Neural progenitor cell (in vitro differentiated cells): ENCODE results near the gene COP1. TPM values are rescaled to one million over a fixed set of nuclear protein-coding genes. Genes with fewer than 3 reads are reported as not detected.
A peak's percentile ranks its signal among the peaks of the same experiment; 100 is the strongest.

ENCODE experiments used
- DNase-seq: peaks from one replicate; pipeline ENCODE4 v3.0.0-alpha.2; 2016; ENCODE audit warnings: low spot score
- H2AFZ ChIP-seq: fragments of 200-600 bp; sonication (generic); replicated peaks from 2 replicates; pipeline ENCODE4 v1.6.1; 2016; ENCODE audit warnings: antibody characterized with exemption
- H3F3A ChIP-seq: fragments of 200-600 bp; sonication (generic); 2 replicates; pipeline ENCODE4 v1.6.1; 2016; ENCODE audit warnings: antibody characterized with exemption, low read depth
- H3K27ac ChIP-seq: fragments of 200-600 bp; sonication (generic); 2 replicates; pipeline ENCODE4 v1.5.1; 2016; ENCODE audit warnings: mild to moderate bottlenecking
- H3K27me3 ChIP-seq: fragments of 200-600 bp; sonication (generic); 2 replicates; pipeline ENCODE4 v1.6.1; 2016; ENCODE audit warnings: mild to moderate bottlenecking, moderate library complexity
- H3K36me3 ChIP-seq: fragments of 200-600 bp; sonication (generic); 2 replicates; pipeline ENCODE4 v1.5.1; 2016
- H3K4me1 ChIP-seq: fragments of 200-600 bp; sonication (generic); 2 replicates; pipeline ENCODE4 v1.6.1; 2016; ENCODE audit warnings: mixed run types
- H3K4me2 ChIP-seq: fragments of 200-600 bp; sonication (generic); 2 replicates; pipeline ENCODE4 v1.6.1; 2016
- H3K4me3 ChIP-seq: fragments of 200-600 bp; sonication (generic); 2 replicates; pipeline ENCODE4 v1.5.1; 2016
- H3K79me2 ChIP-seq: fragments of 200-600 bp; sonication (generic); 2 replicates; pipeline ENCODE4 v1.6.1; 2016; ENCODE audit warnings: low read depth
- H3K9ac ChIP-seq: fragments of 200-600 bp; sonication (generic); 2 replicates; pipeline ENCODE4 v1.6.1; 2016
- H3K9me3 ChIP-seq: fragments of 200-600 bp; sonication (generic); 2 replicates; pipeline ENCODE4 v1.5.1; 2016; ENCODE audit warnings: low read depth
- H4K20me1 ChIP-seq: fragments of 200-600 bp; sonication (generic); 2 replicates; pipeline ENCODE4 v1.6.1; 2016; ENCODE audit warnings: low read depth
- H3K27ac Mint-ChIP-seq: 3 replicates; pipeline ENCODE4 v1.8.0; 2021; ENCODE audit warnings: mixed read lengths
- H3K27me3 Mint-ChIP-seq: 2 replicates; pipeline ENCODE4 v1.8.0; 2022; ENCODE audit warnings: low read depth, mild to moderate bottlenecking, inconsistent platforms, moderate library complexity, mixed read lengths; ENCODE audit not compliant: insufficient read depth
- H3K36me3 Mint-ChIP-seq: 3 replicates; pipeline ENCODE4 v1.8.0; 2021; ENCODE audit warnings: mixed read lengths
- H3K4me1 Mint-ChIP-seq: 3 replicates; pipeline ENCODE4 v1.8.0; 2021; ENCODE audit warnings: mixed read lengths
- H3K4me3 Mint-ChIP-seq: 3 replicates; pipeline ENCODE4 v1.8.0; 2021; ENCODE audit warnings: mild to moderate bottlenecking, moderate library complexity, mixed read lengths
- H3K9me3 Mint-ChIP-seq: 3 replicates; pipeline ENCODE4 v1.8.0; 2020; ENCODE audit warnings: mixed read lengths
- EZH2 ChIP-seq: fragments of 200-600 bp; sonication (generic); IDR thresholded peaks from 2 replicates; pipeline ENCODE4 v1.6.1; 2017; ENCODE audit warnings: antibody characterized with exemption, mild to moderate bottlenecking, moderate library complexity
- EZH2phosphoT487 ChIP-seq: fragments of 200-600 bp; sonication (generic); IDR thresholded peaks from 2 replicates; pipeline ENCODE4 v1.6.1; 2017; ENCODE audit warnings: antibody characterized with exemption
- total RNA-seq: library from RNA; depleted of rRNA; stranded (reverse); fragments of >200 nt; gene quantifications from 2 replicates; pipeline ENCODE4 v1.2.3, GENCODE V29; 2015; ENCODE audit warnings: low replicate concordance
- TF ChIP-seq, protein P1 (sequence below): fragments of 200-600 bp; sonication (generic); IDR thresholded peaks from 2 replicates; pipeline ENCODE4 v1.5.1; 2017; ENCODE audit warnings: antibody characterized with exemption, mild to moderate bottlenecking

Gene COP1
- total RNA-seq, 1 donor from 2014 or later, result 98.5 TPM

DNA sequence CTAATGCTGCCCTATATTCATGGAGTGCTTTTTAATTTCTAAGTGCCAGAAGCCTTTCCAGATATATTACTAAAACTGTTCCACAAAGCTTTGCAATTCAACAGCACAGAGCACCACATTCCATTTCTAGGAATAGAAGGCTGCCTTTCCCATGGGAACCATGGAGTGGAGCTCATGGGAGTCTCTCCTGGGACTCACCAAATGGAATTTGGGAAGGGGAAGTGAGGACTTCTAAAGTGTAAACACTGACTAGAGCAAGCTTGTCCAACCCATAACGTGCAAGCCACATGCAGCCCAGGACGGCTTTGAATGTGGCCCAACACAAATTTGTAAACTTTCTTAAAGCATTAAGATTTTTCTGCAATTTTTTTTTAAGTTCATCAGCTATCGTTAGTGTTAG lies 273.3 kb downstream of the COP1 start:
- Histone ChIP-seq H3K4me1 (no peaks in the 10 kb centered on the region), H3K4me3 (no peak overlapping the region), H3K9ac (no peak overlapping the region), H3K79me2 (no peaks in the 10 kb centered on the region), H3K36me3 (no peaks in the 10 kb centered on the region), H3K27me3 (no peaks in the 10 kb centered on the region), H4K20me1 (no peaks in the 10 kb centered on the region), H3K27ac (no peak overlapping the region), H2AFZ (no peak overlapping the region), H3K4me2 (no peak overlapping the region), H3F3A (no peaks in the 10 kb centered on the region), H3K9me3 (no peaks in the 10 kb centered on the region)
- no peaks in the 10 kb centered on the region for H3K27me3 Mint-ChIP-seq
- TF ChIP-seq EZH2phosphoT487 (no peak), EZH2 (no peak)
- TF ChIP-seq, protein P1, sequence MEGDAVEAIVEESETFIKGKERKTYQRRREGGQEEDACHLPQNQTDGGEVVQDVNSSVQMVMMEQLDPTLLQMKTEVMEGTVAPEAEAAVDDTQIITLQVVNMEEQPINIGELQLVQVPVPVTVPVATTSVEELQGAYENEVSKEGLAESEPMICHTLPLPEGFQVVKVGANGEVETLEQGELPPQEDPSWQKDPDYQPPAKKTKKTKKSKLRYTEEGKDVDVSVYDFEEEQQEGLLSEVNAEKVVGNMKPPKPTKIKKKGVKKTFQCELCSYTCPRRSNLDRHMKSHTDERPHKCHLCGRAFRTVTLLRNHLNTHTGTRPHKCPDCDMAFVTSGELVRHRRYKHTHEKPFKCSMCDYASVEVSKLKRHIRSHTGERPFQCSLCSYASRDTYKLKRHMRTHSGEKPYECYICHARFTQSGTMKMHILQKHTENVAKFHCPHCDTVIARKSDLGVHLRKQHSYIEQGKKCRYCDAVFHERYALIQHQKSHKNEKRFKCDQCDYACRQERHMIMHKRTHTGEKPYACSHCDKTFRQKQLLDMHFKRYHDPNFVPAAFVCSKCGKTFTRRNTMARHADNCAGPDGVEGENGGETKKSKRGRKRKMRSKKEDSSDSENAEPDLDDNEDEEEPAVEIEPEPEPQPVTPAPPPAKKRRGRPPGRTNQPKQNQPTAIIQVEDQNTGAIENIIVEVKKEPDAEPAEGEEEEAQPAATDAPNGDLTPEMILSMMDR, result no peak
- H3K9me3 Mint-ChIP-seq, result peaks cover 9% of the 10 kb centered on the region
- H3K4me3 Mint-ChIP-seq, result no peak overlapping the region
- H3K4me1 Mint-ChIP-seq, result no peaks in the 10 kb centered on the region
- DNase-seq, result peak; percentile 35
- peaks cover 29% of the 10 kb centered on the region for H3K36me3 Mint-ChIP-seq
- no peak overlapping the region for H3K27ac Mint-ChIP-seq

DNA sequence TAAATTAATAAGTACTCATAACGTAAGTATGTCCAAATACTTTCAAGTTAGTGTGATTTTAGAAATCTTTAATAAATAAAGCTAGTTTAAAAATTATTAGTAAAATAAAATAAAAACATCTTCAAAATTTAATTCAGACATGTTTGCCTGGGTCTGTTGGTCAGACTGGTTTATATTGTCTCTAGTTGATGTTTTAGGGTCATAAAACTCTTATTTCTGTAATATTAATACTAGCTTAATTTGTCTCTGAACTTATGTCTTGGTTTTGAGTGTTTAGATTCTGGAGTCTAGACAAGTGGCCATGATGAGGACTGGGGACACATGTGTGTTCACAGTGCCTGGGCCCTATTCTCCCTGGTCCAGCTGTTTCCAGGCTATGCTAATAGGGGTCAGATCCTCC lies 279.1 kb downstream of the COP1 start:
- peaks cover 13% of the 10 kb centered on the region for H3K9me3 Mint-ChIP-seq
- H3K27me3 Mint-ChIP-seq, result no peaks in the 10 kb centered on the region
- no peaks in the 10 kb centered on the region for H3K27me3 ChIP-seq
- no peak overlapping the region for H3K27ac ChIP-seq
- no peaks in the 10 kb centered on the region for H3K36me3 ChIP-seq
- DNase-seq, result no peak
- no peak overlapping the region for H3K9ac ChIP-seq
- no peak overlapping the region for H3K27ac Mint-ChIP-seq
- no peaks in the 10 kb centered on the region for H3K4me1 ChIP-seq
- TF ChIP-seq EZH2 (no peak), EZH2phosphoT487 (no peak)
- TF ChIP-seq, protein P1, result no peak
- peaks cover 7% of the 10 kb centered on the region for H3F3A ChIP-seq
- H2AFZ ChIP-seq, result no peak overlapping the region
- no peak overlapping the region for H3K4me3 ChIP-seq
- peaks cover 4% of the 10 kb centered on the region for H3K9me3 ChIP-seq
- H3K36me3 Mint-ChIP-seq, result peaks cover 26% of the 10 kb centered on the region
- H4K20me1 ChIP-seq, result no peaks in the 10 kb centered on the region
- no peaks in the 10 kb centered on the region for H3K79me2 ChIP-seq
- H3K4me1 Mint-ChIP-seq, result peaks cover under 1% of the 10 kb centered on the region
- no peak overlapping the region for H3K4me2 ChIP-seq
- no peak overlapping the region for H3K4me3 Mint-ChIP-seq

DNA sequence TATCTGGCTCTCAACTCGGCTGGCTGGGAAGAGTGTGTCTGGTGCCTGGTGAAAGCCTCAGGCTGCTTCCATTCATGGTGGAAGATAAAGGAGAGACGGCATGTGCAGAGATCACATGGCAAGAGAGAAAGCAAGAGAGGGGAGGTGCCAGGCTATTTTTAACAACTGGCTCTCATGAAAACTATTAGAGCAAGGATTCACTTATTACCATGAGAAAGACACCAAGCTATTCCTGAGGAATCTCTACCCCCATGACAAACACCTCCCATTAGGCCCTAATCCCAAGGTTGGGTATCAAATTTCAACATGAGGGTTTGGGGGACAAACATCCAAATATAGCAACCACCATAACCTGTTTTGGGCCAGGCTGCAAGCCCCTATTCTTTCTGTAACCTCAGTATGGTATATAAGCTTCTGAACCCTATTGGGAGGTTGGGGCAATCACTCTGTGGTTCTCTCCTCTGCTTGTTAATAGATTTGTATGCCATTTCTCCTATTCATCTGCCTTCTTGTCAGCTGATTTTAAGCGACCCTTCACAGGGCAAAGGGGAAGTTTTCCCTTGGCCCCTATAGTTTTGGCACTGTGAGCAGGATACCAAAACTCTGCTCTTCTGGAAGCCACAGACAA lies 284.7 kb downstream of the COP1 start:
- Histone ChIP-seq H4K20me1 (no peaks in the 10 kb centered on the region), H3K4me2 (no peak overlapping the region), H3K79me2 (no peaks in the 10 kb centered on the region), H3K4me3 (no peak overlapping the region), H3K9me3 (no peaks in the 10 kb centered on the region), H3F3A (peaks cover 7% of the 10 kb centered on the region), H3K4me1 (peaks cover 12% of the 10 kb centered on the region), H2AFZ (no peak overlapping the region), H3K27me3 (no peaks in the 10 kb centered on the region), H3K36me3 (no peaks in the 10 kb centered on the region), H3K27ac (no peak overlapping the region), H3K9ac (no peak overlapping the region)
- Mint-ChIP-seq H3K4me3 (no peak overlapping the region), H3K36me3 (peaks cover 23% of the 10 kb centered on the region), H3K27me3 (no peaks in the 10 kb centered on the region), H3K9me3 (peaks cover 4% of the 10 kb centered on the region), H3K27ac (no peak overlapping the region), H3K4me1 (peaks cover 16% of the 10 kb centered on the region)
- no peak for DNase-seq
- TF ChIP-seq EZH2 (no peak), EZH2phosphoT487 (no peak)
- TF ChIP-seq, protein P1, result no peak
